K562 (cell line): ENCODE measurements around the gene NKX6-2.

ENCODE experiments used
- CHD1 ChIP-seq: fragments of 200-600 bp; sonication (generic); IDR thresholded peaks from one replicate; pipeline ENCODE4 v1.6.1; 2012; ENCODE audit warnings: mild to moderate bottlenecking, moderate library complexity, low read length, inconsistent platforms
- ETS1 ChIP-seq: conservative IDR thresholded peaks from 2 replicates; pipeline ENCODE4 v1.6.1; 2011; ENCODE audit warnings: low read depth, mild to moderate bottlenecking, low read length; ENCODE audit not compliant: control insufficient read depth
- FOXP4 ChIP-seq: sonication (generic); formaldehyde crosslinking; IDR thresholded peaks from 2 replicates; pipeline ENCODE4 v1.8.0; 2022; ENCODE audit warnings: mild to moderate bottlenecking, missing genetic modification reagents, borderline replicate concordance
- KAT7 ChIP-seq: sonication (generic); formaldehyde crosslinking; IDR thresholded peaks from 2 replicates; pipeline ENCODE4 v1.8.0; 2022; ENCODE audit warnings: missing genetic modification reagents, mild to moderate bottlenecking, borderline replicate concordance
- NFYB ChIP-seq: IDR thresholded peaks from 2 replicates; pipeline ENCODE4 v1.6.1; 2011; ENCODE audit warnings: mild to moderate bottlenecking, moderate library complexity; ENCODE audit not compliant: insufficient read length; ENCODE audit errors: extremely low read depth
- NR1H2 ChIP-seq: sonication (generic); formaldehyde crosslinking; IDR thresholded peaks from 2 replicates; pipeline ENCODE4 v1.4.0; 2020; ENCODE audit warnings: mild to moderate bottlenecking, missing genetic modification reagents
- POLR3A ChIP-seq: IDR thresholded peaks from 2 replicates; pipeline ENCODE4 v1.6.1; 2011; ENCODE audit warnings: borderline replicate concordance, mild to moderate bottlenecking, moderate library complexity; ENCODE audit not compliant: insufficient read length, insufficient read depth; ENCODE audit errors: extremely low read depth
- RAD51 ChIP-seq: fragments of 450-650 bp; IDR thresholded peaks from 2 replicates; pipeline ENCODE4 v1.7.1; 2016; ENCODE audit warnings: low read depth, mild to moderate bottlenecking, borderline replicate concordance
- SIN3A ChIP-seq, 2 experiments: fragments of 150-350 bp in 1 of 2; IDR thresholded peaks; 2 replicates each; pipeline ENCODE4 v1.6.1; 2011 to 2016; ENCODE audit warnings: borderline replicate concordance in 2 of 2, low read depth in 2 of 2, low read length in 2 of 2, mild to moderate bottlenecking in 2 of 2, moderate library complexity in 2 of 2; ENCODE audit not compliant: control insufficient read depth in 1 of 2
- USF2 ChIP-seq: sonication (generic); formaldehyde crosslinking; IDR thresholded peaks from 2 replicates; pipeline ENCODE4 v1.5.0; 2020; ENCODE audit warnings: missing genetic modification reagents
- ZFP91 ChIP-seq: sonication (generic); formaldehyde crosslinking; IDR thresholded peaks from 2 replicates; pipeline ENCODE4 v1.8.0; 2022; ENCODE audit warnings: mild to moderate bottlenecking, missing genetic modification reagents
- ZNF175 ChIP-seq: fragments of 200-800 bp; sonication (Bioruptor generic); IDR thresholded peaks from 2 replicates; pipeline ENCODE4 v1.6.1; 2016; ENCODE audit warnings: low read depth, mild to moderate bottlenecking, missing genetic modification characterization, missing compliant biosample characterization
- ZNF717 ChIP-seq: fragments of 250-450 bp; sonication (Bioruptor Pico); IDR thresholded peaks from 2 replicates; pipeline ENCODE4 v1.5.0; 2021

DNA sequence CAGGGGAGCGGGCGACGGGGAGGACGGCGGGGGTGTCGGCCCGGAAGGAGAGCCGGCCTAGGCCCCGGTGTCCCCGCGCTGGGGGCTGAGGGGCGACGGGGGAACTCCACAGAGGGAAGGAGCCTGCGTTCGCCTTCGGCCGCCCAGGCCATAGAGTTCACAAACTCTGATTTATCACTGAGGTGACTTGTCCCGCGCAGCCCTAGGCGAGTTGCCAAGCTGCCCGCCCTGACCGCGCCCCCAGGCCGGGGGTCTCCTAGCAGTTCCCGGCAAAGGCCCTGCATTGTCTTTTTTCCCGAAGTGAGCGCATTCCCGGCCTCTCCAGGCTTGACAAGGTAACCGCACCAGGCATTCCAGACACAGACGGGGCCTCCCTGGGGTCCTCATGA lies 2.9 kb upstream of the NKX6-2 start:
- TF ChIP-seq SIN3A (IDR thresholded peaks at IDR 0.05; ENCODE audit: borderline replicate concordance in 2 of 2, control insufficient read depth in 1 of 2, low read depth in 2 of 2, low read length in 2 of 2) (no peak), ZFP91 (CRISPR knock-in tag) (no peak), RAD51 (no peak), CHD1 (no peak), FOXP4 (CRISPR knock-in tag) (no peak), USF2 (CRISPR knock-in tag) (no peak), ETS1 (no peak), KAT7 (CRISPR knock-in tag) (no peak), NFYB (no peak), NR1H2 (CRISPR knock-in tag) (no peak), ZNF175 (CRISPR knock-in tag) (no peak), POLR3A (no peak), ZNF717 (no peak)
